Mesothelial cell of epicardium (in vitro differentiated cells): ENCODE data around the gene HTR7. TPM values are rescaled to one million over a fixed set of nuclear protein-coding genes. Genes with fewer than 3 reads are reported as not detected.
A peak's percentile ranks its signal among the peaks of the same experiment; 100 is the strongest.

Source experiments
- DNase-seq, 2 experiments: peaks; one replicate each; pipeline ENCODE4 v3.0.0; 2021; ENCODE audit warnings: low spot score in 2 of 2; ENCODE audit not compliant: unreplicated experiment in 2 of 2
- H3K27ac Mint-ChIP-seq: 2 replicates; pipeline ENCODE4 v1.8.0; 2021; ENCODE audit warnings: mixed read lengths
- H3K27me3 Mint-ChIP-seq: 2 replicates; pipeline ENCODE4 v1.8.0; 2021; ENCODE audit warnings: low read depth, mixed read lengths
- H3K36me3 Mint-ChIP-seq: 2 replicates; pipeline ENCODE4 v1.8.0; 2021; ENCODE audit warnings: mixed read lengths
- H3K4me1 Mint-ChIP-seq: 2 replicates; pipeline ENCODE4 v1.8.0; 2021; ENCODE audit warnings: mixed read lengths
- H3K4me3 Mint-ChIP-seq: 2 replicates; pipeline ENCODE4 v1.8.0; 2021; ENCODE audit warnings: mild to moderate bottlenecking, moderate library complexity, mixed read lengths
- H3K9me3 Mint-ChIP-seq: 2 replicates; pipeline ENCODE4 v1.8.0; 2021; ENCODE audit warnings: mixed read lengths
- CTCF ChIP-seq: fragments of 200-600 bp; sonication (generic); IDR thresholded peaks from one replicate; pipeline ENCODE4 v1.5.0; 2021; ENCODE audit warnings: antibody characterized with exemption; ENCODE audit not compliant: unreplicated experiment
- total RNA-seq: library from RNA; stranded (reverse); gene quantifications from 3 replicates; pipeline ENCODE4 v1.2.1, GENCODE V29; 2021

HTR7 gene
- total RNA-seq, 1 donor from 2014 or later, result 3.4 TPM

GRCh38 chr10:90866050-90866598, 8.3 kb upstream of the HTR7 start:
- no peak for TF ChIP-seq CTCF
- no peak overlapping the region for H3K27ac Mint-ChIP-seq
- DNase-seq, result no peak
- peaks cover 42% of the 10 kb centered on the region for H3K27me3 Mint-ChIP-seq
- H3K36me3 Mint-ChIP-seq, result peaks cover 4% of the 10 kb centered on the region
- H3K4me3 Mint-ChIP-seq, result no peak overlapping the region
- H3K9me3 Mint-ChIP-seq, result peaks cover 10% of the 10 kb centered on the region
- H3K4me1 Mint-ChIP-seq, result peaks cover 3% of the 10 kb centered on the region

DNA sequence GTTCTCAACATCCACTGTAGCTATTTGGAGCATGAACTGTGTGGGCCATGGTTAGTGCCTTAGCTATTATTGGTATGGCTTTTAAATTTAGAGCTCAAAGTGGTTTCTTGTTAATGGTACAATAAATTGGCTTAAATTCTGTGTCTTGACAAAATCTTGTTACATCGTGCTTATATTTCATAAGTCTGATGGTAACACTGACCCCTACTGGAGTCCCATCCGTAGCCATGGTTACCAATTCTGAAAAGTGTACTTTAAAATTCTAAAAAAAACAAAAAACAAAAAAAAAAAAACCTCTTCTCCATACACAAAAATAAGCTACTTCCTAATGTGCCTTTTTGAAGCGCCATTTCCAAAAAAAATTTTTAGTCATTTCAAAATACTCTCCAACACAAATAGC, 7.6 kb upstream of the HTR7 start:
- Mint-ChIP-seq H3K27me3 (peaks cover 47% of the 10 kb centered on the region), H3K27ac (no peak overlapping the region), H3K9me3 (peaks cover 10% of the 10 kb centered on the region), H3K4me3 (no peak overlapping the region), H3K4me1 (no peaks in the 10 kb centered on the region), H3K36me3 (peaks cover 4% of the 10 kb centered on the region)
- TF ChIP-seq CTCF, result peak; percentile 28
- DNase-seq, result no peak

GRCh38 chr10:90862908-90863514, 5.2 kb upstream of the HTR7 start:
- no peaks in the 10 kb centered on the region for H3K9me3 Mint-ChIP-seq
- no peak overlapping the region for H3K4me3 Mint-ChIP-seq
- no peak overlapping the region for H3K27ac Mint-ChIP-seq
- H3K27me3 Mint-ChIP-seq, result peaks cover 58% of the 10 kb centered on the region
- no peaks in the 10 kb centered on the region for H3K4me1 Mint-ChIP-seq
- H3K36me3 Mint-ChIP-seq, result no peaks in the 10 kb centered on the region
- TF ChIP-seq CTCF, result peak; percentile 81
- no peak for DNase-seq

GRCh38 chr10:90860790-90861189, 3.0 kb upstream of the HTR7 start:
- H3K36me3 Mint-ChIP-seq, result no peaks in the 10 kb centered on the region
- no peaks in the 10 kb centered on the region for H3K9me3 Mint-ChIP-seq
- no peak for DNase-seq
- no peak overlapping the region for H3K4me3 Mint-ChIP-seq
- H3K4me1 Mint-ChIP-seq, result peaks cover 3% of the 10 kb centered on the region
- no peak for TF ChIP-seq CTCF
- H3K27ac Mint-ChIP-seq, result no peak overlapping the region
- peaks cover 68% of the 10 kb centered on the region for H3K27me3 Mint-ChIP-seq

DNA sequence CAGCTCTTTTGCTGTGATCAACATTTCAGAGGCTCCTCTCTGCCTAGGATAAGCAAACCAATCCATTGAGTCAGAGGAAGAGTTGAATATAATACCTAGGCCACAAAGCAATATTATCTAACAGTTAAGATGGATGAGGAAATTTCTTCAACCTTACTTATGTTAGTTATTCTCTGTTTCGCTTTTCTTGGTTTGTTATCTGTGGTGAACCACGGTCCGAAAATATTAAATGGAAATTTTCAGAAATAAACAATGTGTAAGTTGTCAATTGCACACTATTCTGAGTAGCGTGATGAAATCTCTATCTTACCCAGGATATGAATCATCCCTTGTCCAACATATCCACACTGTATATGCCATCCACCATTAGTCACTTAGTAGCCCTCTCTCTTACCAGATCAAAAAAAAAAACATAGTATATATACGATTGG, 1.5 kb upstream of the HTR7 start:
- peaks cover 3% of the 10 kb centered on the region for H3K4me1 Mint-ChIP-seq
- no peak for TF ChIP-seq CTCF
- no peak for DNase-seq
- no peak overlapping the region for H3K4me3 Mint-ChIP-seq
- peaks cover 76% of the 10 kb centered on the region for H3K27me3 Mint-ChIP-seq
- no peaks in the 10 kb centered on the region for H3K36me3 Mint-ChIP-seq
- no peaks in the 10 kb centered on the region for H3K9me3 Mint-ChIP-seq
- no peak overlapping the region for H3K27ac Mint-ChIP-seq
